ENCODE results near the gene ZNF292.

Gene ZNF292

GRCh38 chr6:87164004-87164403 is 8.6 kb downstream of the ZNF292 start:
- DNase-seq (ENCODE audit: low read depth) = no peak

GRCh38 chr6:87164506-87164905 is 9.1 kb downstream of the ZNF292 start:
- DNase-seq (ENCODE audit: low read depth) = no peak

DNA sequence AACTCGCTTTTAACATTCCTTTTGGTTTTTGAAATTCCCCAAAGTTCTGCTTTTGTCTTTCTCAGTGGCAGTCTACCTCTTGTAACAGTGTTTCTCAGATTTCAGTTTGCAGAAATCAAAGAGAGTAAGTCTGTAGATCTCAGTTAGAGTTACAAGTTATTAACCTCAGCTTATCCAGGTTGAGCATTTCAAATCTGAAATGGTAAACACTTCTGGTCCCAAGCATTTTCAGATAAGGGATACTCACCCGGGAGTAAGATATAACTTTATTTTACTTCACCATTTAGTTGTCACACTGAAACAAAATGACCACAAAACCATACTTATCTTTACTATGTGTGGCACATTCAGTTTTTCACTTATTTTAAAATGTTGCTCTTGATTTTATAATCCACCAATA is 9.8 kb downstream of the ZNF292 start:
- no peak for DNase-seq (ENCODE audit: low read depth)

DNA sequence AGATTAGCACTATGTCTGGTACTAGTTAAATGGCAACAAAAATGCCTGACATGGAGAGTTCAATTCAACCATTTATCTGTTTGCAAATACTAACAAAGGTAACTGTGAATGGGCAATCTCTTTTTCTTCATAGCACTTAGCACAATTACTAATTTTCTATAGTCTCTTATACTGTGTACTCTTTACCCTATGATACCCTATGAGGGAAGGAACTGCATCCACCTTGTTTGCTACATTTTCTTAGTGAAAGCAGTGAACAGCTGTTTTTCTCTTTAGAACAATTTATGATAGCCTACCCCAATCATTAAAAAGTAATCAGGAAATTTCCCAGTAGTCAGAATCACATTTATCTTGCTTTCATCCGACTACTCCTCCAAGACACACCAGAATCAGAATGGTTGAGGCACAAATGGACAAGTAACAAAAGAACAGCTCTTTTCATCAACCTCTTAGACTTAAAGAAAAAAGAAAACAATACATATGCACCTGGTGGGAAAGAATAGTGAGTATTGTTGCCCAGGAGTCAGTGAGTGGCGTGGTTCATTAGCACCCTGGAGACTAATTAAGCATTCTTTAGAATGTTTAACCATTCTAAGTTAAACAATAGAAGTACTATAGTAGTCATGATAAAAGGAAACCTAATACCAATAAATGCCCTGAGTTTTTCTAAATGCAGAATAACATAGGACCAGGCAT is 16.7 kb downstream of the ZNF292 start:
- DNase-seq (ENCODE audit: low read depth) = no peak

- DNase-seq (ENCODE audit: low read depth) = no peak
Measured at GRCh38 chr6:87174078-87174579, 18.8 kb downstream of the ZNF292 start.

DNA sequence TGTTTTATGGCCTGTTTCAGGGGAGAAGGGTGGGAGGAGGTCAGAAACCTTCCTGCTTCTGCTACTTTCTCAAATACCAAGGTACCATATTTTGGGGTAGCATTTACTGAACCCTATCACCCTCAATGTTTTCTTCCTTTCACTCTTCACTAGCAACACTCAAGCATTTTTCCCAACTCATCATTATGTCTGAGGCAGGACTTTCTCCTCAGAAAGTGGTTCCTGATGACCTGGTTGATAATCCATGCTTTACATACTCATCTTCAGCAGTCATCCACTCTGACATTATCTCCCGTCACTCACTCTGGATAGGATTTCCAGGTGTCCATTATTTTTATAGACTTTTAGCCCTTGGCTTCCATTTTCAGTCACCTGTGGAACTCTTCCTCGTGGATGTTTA is 21.1 kb downstream of the ZNF292 start:
- DNase-seq (ENCODE audit: low read depth) = no peak

GRCh38 chr6:87180105-87180728 is 24.9 kb downstream of the ZNF292 start:
- no peak for DNase-seq (ENCODE audit: low read depth)

GRCh38 chr6:87181903-87182302 is 26.5 kb downstream of the ZNF292 start:
- DNase-seq (ENCODE audit: low read depth) = no peak

DNA sequence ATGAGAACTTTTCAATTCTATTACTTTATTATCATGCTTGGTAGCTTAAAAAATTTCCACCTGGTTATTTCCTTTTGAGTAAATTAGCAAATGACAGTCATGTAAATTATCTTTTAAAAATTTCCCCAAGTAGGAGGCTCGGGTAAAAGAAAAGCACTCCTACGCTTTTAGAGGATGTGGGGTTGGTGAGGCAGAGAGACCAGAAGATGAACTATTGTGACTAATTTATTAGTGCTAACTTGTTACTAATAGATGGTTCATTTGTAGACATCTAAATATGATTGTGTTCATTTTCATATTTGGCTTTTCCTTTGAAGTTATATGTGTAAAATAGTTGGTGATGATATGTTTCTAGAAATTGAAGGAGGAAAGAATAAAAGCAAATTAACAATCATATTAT is 27.0 kb downstream of the ZNF292 start:
- DNase-seq (ENCODE audit: low read depth) = no peak

GRCh38 chr6:87182940-87183339 is 27.6 kb downstream of the ZNF292 start:
- DNase-seq (ENCODE audit: low read depth) = no peak

DNA sequence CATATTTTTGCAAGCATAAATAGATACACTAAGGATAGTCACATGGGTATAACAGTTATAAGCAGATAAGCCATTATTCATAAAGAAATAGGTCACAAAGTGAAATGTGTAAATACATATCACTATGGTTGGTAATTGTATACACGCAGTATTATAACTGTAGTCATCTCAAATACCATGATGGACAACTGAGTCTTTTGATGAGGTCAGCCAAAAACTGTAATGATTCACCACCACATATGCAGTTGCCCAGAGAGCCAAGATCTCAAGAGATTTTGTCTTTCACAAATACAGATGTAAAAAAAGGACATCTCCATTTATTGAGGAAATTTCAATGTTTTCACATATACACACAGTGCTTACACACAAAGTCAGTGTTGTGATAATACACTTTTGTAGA is 28.3 kb downstream of the ZNF292 start:
- peak; percentile 87 for DNase-seq (ENCODE audit: low read depth)

- no peak for DNase-seq (ENCODE audit: low read depth)
Measured at GRCh38 chr6:87184762-87185250, 29.4 kb downstream of the ZNF292 start.

GRCh38 chr6:87196275-87196842 is 41.0 kb downstream of the ZNF292 start:
- peak; percentile 11 for DNase-seq (ENCODE audit: low read depth)

GRCh38 chr6:87197547-87197946 is 42.2 kb downstream of the ZNF292 start:
- no peak for DNase-seq (ENCODE audit: low read depth)

DNA sequence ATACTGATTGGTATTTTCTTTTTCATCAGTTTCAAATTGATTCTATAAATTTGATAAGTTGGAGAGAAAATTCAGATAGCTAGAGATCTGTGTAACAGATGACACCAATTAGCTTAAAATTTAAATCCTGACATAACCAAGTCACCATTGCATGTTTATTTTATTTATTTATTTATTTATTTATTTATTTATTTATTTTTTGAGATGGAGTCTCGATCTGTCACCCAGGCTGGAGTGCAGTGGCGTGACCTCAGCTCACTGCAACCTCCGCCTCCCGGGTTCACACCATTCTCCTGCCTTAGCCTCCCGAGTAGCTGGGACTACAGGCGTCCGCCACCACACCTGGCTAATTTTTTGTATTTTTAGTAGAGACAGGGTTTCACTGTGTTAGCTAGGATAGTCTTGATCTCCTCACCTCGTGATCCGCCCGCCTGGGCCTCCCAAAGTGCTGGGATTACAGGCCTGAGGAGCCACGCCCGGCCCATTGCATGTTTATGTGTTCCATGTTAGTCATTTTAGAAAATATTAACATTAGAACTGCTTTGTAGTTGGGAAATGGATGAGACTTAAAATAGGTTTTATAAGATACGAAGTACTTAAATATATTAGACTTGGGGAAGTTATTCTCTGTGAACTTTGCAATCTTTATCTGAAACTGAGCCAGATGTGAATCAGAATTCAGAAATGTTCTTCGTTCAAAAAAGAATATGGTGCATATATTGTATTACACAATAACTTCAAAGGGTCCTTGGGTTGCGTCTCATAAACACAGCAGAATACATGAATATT is 42.9 kb downstream of the ZNF292 start:
- peak; percentile 90 for DNase-seq (ENCODE audit: low read depth)

DNA sequence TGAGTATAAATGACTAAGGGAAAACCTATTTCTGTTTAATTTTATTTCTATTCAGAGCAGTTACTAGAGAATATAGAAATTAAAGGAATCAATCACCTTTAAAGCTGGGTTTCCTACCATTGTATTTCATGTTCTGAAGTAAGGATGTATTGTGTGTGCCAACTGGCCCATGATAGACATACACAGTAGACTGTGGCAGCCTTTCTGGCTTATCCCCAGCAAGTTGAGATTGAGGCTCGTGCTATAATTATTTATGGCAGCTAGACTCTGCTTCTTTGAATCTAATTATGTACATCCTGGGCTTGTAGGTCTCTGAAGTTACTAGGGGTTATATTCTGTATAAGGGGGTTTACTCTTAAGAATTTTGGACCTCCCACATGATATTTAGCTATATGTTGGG is 44.4 kb downstream of the ZNF292 start:
- no peak for DNase-seq (ENCODE audit: low read depth)

- peak; percentile 86 for DNase-seq (ENCODE audit: low read depth)
Measured at GRCh38 chr6:87200469-87201175, 45.3 kb downstream of the ZNF292 start.

GRCh38 chr6:87203448-87204023 is 48.2 kb downstream of the ZNF292 start:
- DNase-seq (ENCODE audit: low read depth) = no peak

- no peak for DNase-seq (ENCODE audit: low read depth)
Measured at GRCh38 chr6:87209812-87210211, 54.4 kb downstream of the ZNF292 start.

- no peak for DNase-seq (ENCODE audit: low read depth)
Measured at GRCh38 chr6:87210979-87211378, 55.6 kb downstream of the ZNF292 start.

- DNase-seq (ENCODE audit: low read depth) = no peak
Measured at GRCh38 chr6:87212596-87212995, 57.2 kb downstream of the ZNF292 start.
